HepG2 (cell line): ENCODE data around the gene HOXD9.

Experiments
- CCAR2 ChIP-seq: fragments of 200-400 bp; formaldehyde crosslinking; optimal IDR thresholded peaks from 2 replicates; pipeline ENCODE3; 2018; ENCODE audit warnings: low read depth, mild to moderate bottlenecking, low read length, moderate library complexity
- GTF2F1 ChIP-seq: fragments of 150-350 bp; IDR thresholded peaks from 2 replicates; pipeline ENCODE4 v1.6.1; 2014; ENCODE audit warnings: low read length
- POLR2AphosphoS5 ChIP-seq: IDR thresholded peaks from 2 replicates; pipeline ENCODE4 v1.6.1; 2012; ENCODE audit warnings: low read depth, low read length
- SP2 ChIP-seq: sonication (generic); formaldehyde crosslinking; IDR thresholded peaks from 2 replicates; pipeline ENCODE4 v1.5.1; 2020; ENCODE audit warnings: mild to moderate bottlenecking, missing genetic modification reagents
- ZFP82 ChIP-seq: sonication (generic); formaldehyde crosslinking; IDR thresholded peaks from 2 replicates; pipeline ENCODE4 v1.5.1; 2020; ENCODE audit warnings: mild to moderate bottlenecking, missing genetic modification reagents, borderline replicate concordance
- ZNF562 ChIP-seq: sonication (generic); formaldehyde crosslinking; IDR thresholded peaks from 2 replicates; pipeline ENCODE4 v1.8.0; 2022; ENCODE audit warnings: missing genetic modification reagents, borderline replicate concordance

GRCh38 chr2:176079285-176079830, 43.2 kb upstream of the HOXD9 start:
- TF ChIP-seq POLR2AphosphoS5 (no peak), CCAR2 (no peak), ZNF562 (CRISPR knock-in tag) (no peak), ZFP82 (CRISPR knock-in tag) (no peak), SP2 (CRISPR knock-in tag) (no peak), GTF2F1 (no peak)
